Left lung (tissue), 10 donors: ENCODE results near the gene EIF2S3. TPM values are rescaled to one million over a fixed set of nuclear protein-coding genes. Genes with fewer than 3 reads are reported as not detected.

ENCODE experiments used
- ATAC-seq: fragments of 200-7000 bp; cut with Tn5 transposase; one replicate; pipeline ENCODE4 v1.9.1; 2020; ENCODE audit warnings: moderate library complexity
- DNase-seq, 4 donors: peaks; one replicate each; pipeline ENCODE4 v3.0.0-alpha.2; 2013 to 2020
- H3K27ac ChIP-seq, 2 donors: fragments of 200-600 bp; sonication (generic) in 1 of 2; one replicate each; pipeline versions ENCODE4 v1.5.0 to v1.8.0; 2020 to 2021
- H3K27me3 ChIP-seq, 2 donors: fragments of 200-600 bp; sonication (generic) in 1 of 2; one replicate each; pipeline versions ENCODE4 v1.5.0 to v1.8.0; 2020 to 2021
- H3K36me3 ChIP-seq, 2 donors: fragments of 200-600 bp; sonication (generic) in 1 of 2; one replicate each; pipeline versions ENCODE4 v1.5.0 to v1.8.0; 2020 to 2021
- H3K4me1 ChIP-seq, 2 donors: fragments of 200-600 bp; one replicate each; pipeline ENCODE4 v1.8.0; 2021
- H3K4me3 ChIP-seq, 2 donors: fragments of 200-600 bp; sonication (generic) in 1 of 2; one replicate each; pipeline versions ENCODE4 v1.5.0 to v1.8.0; 2020 to 2021; ENCODE audit warnings: mild to moderate bottlenecking in 1 of 2
- H3K9me3 ChIP-seq, 2 donors: fragments of 200-600 bp; sonication (generic) in 1 of 2; one replicate each; pipeline versions ENCODE4 v1.5.0 to v1.8.0; 2020 to 2021
- CTCF ChIP-seq, 2 donors: fragments of 200-600 bp; sonication (generic) in 1 of 2; IDR thresholded peaks; one replicate each; pipeline versions ENCODE4 v1.5.0 to v1.8.0; 2021; ENCODE audit warnings: antibody characterized with exemption in 2 of 2
- intact Hi-C, 2 donors: fragments of 100-400 bp; cut with DNase I; formaldehyde crosslinking; loops; one replicate each; pipeline versions ENCODE4 v1.11.2 to v1.14.2; 2022
- polyA plus RNA-seq, 6 donors: library from polyadenylated mRNA; unstranded; fragments of 120-200 nt; gene quantifications; one replicate each; pipeline ENCODE4 v1.2.1, GENCODE V29; 2013; ENCODE audit not compliant: insufficient read length in 6 of 6
- total RNA-seq, 2 donors: library from RNA; stranded (reverse); fragmentation: NEBNext Ultra II Directional; extraction: Animal tissue kit (Norgen Biotek cat#: 25700); gene quantifications; one replicate each; pipeline ENCODE4 v1.2.1, GENCODE V29; 2021
- donor health status: DM: no; HTN: yes; CAD: no.
- donor health status: DM: no; HTN: no; CAD: no.

EIF2S3 gene
- total and polyA plus RNA-seq, 8 donors, result 140 to 259 (median 210) TPM

GRCh38 chrX:24023544-24023943 lies 31.2 kb upstream of the EIF2S3 start:
- Histone ChIP-seq H3K27ac (no peak overlapping the region), H3K4me3 (peak overlapping the region; percentile 59 to 64), H3K27me3 (peaks cover 0 to 18% of the 10 kb centered on the region in 2 donors), H3K4me1 (peaks cover 0 to 6% of the 10 kb centered on the region in 2 donors), H3K9me3 (no peaks in the 10 kb centered on the region), H3K36me3 (no peaks in the 10 kb centered on the region)
- no peak for DNase-seq
- ATAC-seq, result no peak
- intact Hi-C loops, result no loop called here
- no peak for TF ChIP-seq CTCF (IDR thresholded peaks at IDR 0.05)

GRCh38 chrX:24023972-24024669 lies 30.6 kb upstream of the EIF2S3 start:
- Histone ChIP-seq H3K9me3 (no peaks in the 10 kb centered on the region), H3K36me3 (no peaks in the 10 kb centered on the region), H3K27me3 (peaks cover 0 to 18% of the 10 kb centered on the region in 2 donors), H3K4me3 (peak overlapping the region; percentile 59 to 64), H3K4me1 (peaks cover 0 to 6% of the 10 kb centered on the region in 2 donors), H3K27ac (peak overlapping the region; percentile 84 to 93)
- TF ChIP-seq CTCF (IDR thresholded peaks at IDR 0.05), result no peak
- DNase-seq (peak in 2 of 4 donors; percentile 20 to 26), ATAC-seq (peak; percentile 4)
- intact Hi-C loops, result no loop called here

- peak overlapping the region; percentile 59 to 64 for H3K4me3 ChIP-seq
- H3K27me3 ChIP-seq, result peaks cover 0 to 18% of the 10 kb centered on the region in 2 donors
- H3K27ac ChIP-seq, result peak overlapping the region; percentile 89 to 93
- DNase-seq, result peak; percentile 81 to 91 (median 90)
- peak; percentile 95 for ATAC-seq
- intact Hi-C loops, result no loop called here
- TF ChIP-seq CTCF (IDR thresholded peaks at IDR 0.05), result peak in 1 of 2 donors; percentile 16
- H3K9me3 ChIP-seq, result no peaks in the 10 kb centered on the region
- no peaks in the 10 kb centered on the region for H3K36me3 ChIP-seq
- H3K4me1 ChIP-seq, result peaks cover 0 to 6% of the 10 kb centered on the region in 2 donors
Observed at GRCh38 chrX:24024819-24025740, 29.7 kb upstream of the EIF2S3 start.

GRCh38 chrX:24025741-24026403 lies 28.9 kb upstream of the EIF2S3 start:
- DNase-seq (peak in 2 of 4 donors; percentile 65 to 72), ATAC-seq (peak; percentile 21)
- Histone ChIP-seq H3K27ac (peak overlapping the region; percentile 89 to 93), H3K4me3 (peak overlapping the region; percentile 36 to 64), H3K4me1 (no peaks in the 10 kb centered on the region), H3K27me3 (peaks cover 0 to 16% of the 10 kb centered on the region in 2 donors), H3K9me3 (no peaks in the 10 kb centered on the region), H3K36me3 (no peaks in the 10 kb centered on the region)
- TF ChIP-seq CTCF (IDR thresholded peaks at IDR 0.05), result no peak
- intact Hi-C loops, result no loop called here
